Neural cell (in vitro differentiated cells): ENCODE measurements around the gene CEP350. TPM values are rescaled to one million over a fixed set of nuclear protein-coding genes. Genes with fewer than 3 reads are reported as not detected.

Experiments
- H2AFZ ChIP-seq: fragments of 200-600, 300-800 bp; sonication (generic), shearing (Covaris generic); 2 replicates; pipeline ENCODE4 v1.6.0; 2014; ENCODE audit warnings: low read depth, mild to moderate bottlenecking, antibody characterized with exemption, low read length, moderate library complexity
- H3F3A ChIP-seq: fragments of 200-600 bp; shearing (Covaris generic); 2 replicates; pipeline ENCODE4 v1.6.1; 2016; ENCODE audit warnings: mild to moderate bottlenecking, moderate library complexity, mixed read lengths, antibody characterized with exemption, low read length; ENCODE audit not compliant: insufficient read depth, poor library complexity, severe bottlenecking
- H3K27ac ChIP-seq: fragments of 200-600, 300-800 bp; sonication (generic), shearing (Covaris generic); 2 replicates; pipeline ENCODE4 v1.5.1; 2014; ENCODE audit warnings: mild to moderate bottlenecking, low read length, moderate library complexity
- H3K27me3 ChIP-seq: fragments of 300-800, 200-600 bp; sonication (generic), shearing (Covaris generic); 2 replicates; pipeline ENCODE4 v1.6.0; 2014; ENCODE audit warnings: mild to moderate bottlenecking, low read depth, low read length, moderate library complexity; ENCODE audit not compliant: insufficient read depth
- H3K36me3 ChIP-seq: fragments of 300-800, 200-600 bp; sonication (generic), shearing (Covaris generic); 2 replicates; pipeline ENCODE4 v1.5.1; 2014; ENCODE audit warnings: mild to moderate bottlenecking, antibody characterized with exemption, low read length, moderate library complexity; ENCODE audit not compliant: insufficient read depth
- H3K4me2 ChIP-seq: fragments of 300-800, 200-600 bp; sonication (generic), shearing (Covaris generic); 2 replicates; pipeline ENCODE4 v1.6.0; 2014; ENCODE audit warnings: mild to moderate bottlenecking, low read length
- H3K4me3 ChIP-seq: fragments of 300-800, 200-600 bp; sonication (generic), shearing (Covaris generic); 2 replicates; pipeline ENCODE4 v1.5.1; 2014; ENCODE audit warnings: mild to moderate bottlenecking, low read length, moderate library complexity
- H3K79me2 ChIP-seq: fragments of 200-600 bp; shearing (Covaris generic); replicated peaks from 2 replicates; pipeline ENCODE4 v1.6.0; 2014; ENCODE audit warnings: mild to moderate bottlenecking, low read length, moderate library complexity; ENCODE audit not compliant: insufficient read depth
- H3K9ac ChIP-seq: fragments of 300-800, 200-600 bp; sonication (generic), shearing (Covaris generic); 2 replicates; pipeline ENCODE4 v1.6.1; 2016; ENCODE audit warnings: mild to moderate bottlenecking, low read length, mixed read lengths
- H3K9me2 ChIP-seq: fragments of 200-600 bp; shearing (Covaris generic); 2 replicates; pipeline ENCODE4 v1.6.1; 2016; ENCODE audit warnings: mild to moderate bottlenecking, low read length, mixed read lengths; ENCODE audit not compliant: insufficient read depth
- H3K9me3 ChIP-seq: fragments of 200-600, 300-800 bp; sonication (generic), shearing (Covaris generic); 2 replicates; pipeline ENCODE4 v1.6.1; 2016; ENCODE audit warnings: mild to moderate bottlenecking, mixed run types, low read length, moderate library complexity, mixed read lengths
- H4K20me1 ChIP-seq: fragments of 200-600 bp; shearing (Covaris generic); 2 replicates; pipeline ENCODE4 v1.6.1; 2016; ENCODE audit warnings: mild to moderate bottlenecking, mixed run types; ENCODE audit not compliant: insufficient read depth
- EP300 ChIP-seq: fragments of 450-650 bp; conservative IDR thresholded peaks from 2 replicates; pipeline ENCODE4 v1.6.1; 2014; ENCODE audit warnings: antibody characterized with exemption, mild to moderate bottlenecking, moderate library complexity; ENCODE audit not compliant: poor library complexity, severe bottlenecking
- EZH2 ChIP-seq: fragments of 200-600, 300-800 bp; shearing (Covaris generic), sonication (generic); IDR thresholded peaks from 2 replicates; pipeline ENCODE4 v1.6.1; 2014; ENCODE audit warnings: antibody characterized with exemption, low read length, borderline replicate concordance, mild to moderate bottlenecking; ENCODE audit not compliant: insufficient read depth, poor library complexity, severe bottlenecking
- MXI1 ChIP-seq: fragments of 450-650 bp; conservative IDR thresholded peaks from 2 replicates; pipeline ENCODE4 v1.6.1; 2014; ENCODE audit warnings: antibody characterized with exemption, mild to moderate bottlenecking; ENCODE audit not compliant: poor library complexity, severe bottlenecking
- POLR2AphosphoS5 ChIP-seq: IDR thresholded peaks from 2 replicates; pipeline ENCODE4 v1.6.1; 2012
- RAD21 ChIP-seq: fragments of 450-650 bp; conservative IDR thresholded peaks from 2 replicates; pipeline ENCODE4 v1.6.1; 2014; ENCODE audit warnings: antibody characterized with exemption, mild to moderate bottlenecking, moderate library complexity
- SMC3 ChIP-seq: fragments of 450-650 bp; conservative IDR thresholded peaks from 2 replicates; pipeline ENCODE4 v1.6.1; 2014; ENCODE audit warnings: antibody characterized with exemption, mild to moderate bottlenecking, moderate library complexity; ENCODE audit not compliant: poor library complexity
- TAF1 ChIP-seq: IDR thresholded peaks from 2 replicates; pipeline ENCODE4 v1.6.1; 2012; ENCODE audit warnings: low read depth
- polyA plus RNA-seq: library from polyadenylated mRNA; depleted of rRNA; stranded (reverse); fragments of >200 nt; gene quantifications from 2 replicates; pipeline ENCODE4 v1.2.3, GENCODE V29; 2014
- TF ChIP-seq, protein P1 (sequence below): IDR thresholded peaks from 2 replicates; pipeline ENCODE4 v1.6.1; 2012; ENCODE audit warnings: borderline replicate concordance
- TF ChIP-seq, protein P2 (sequence below): fragments of 450-650 bp; IDR thresholded peaks from 2 replicates; pipeline ENCODE4 v1.5.1; 2014; ENCODE audit warnings: antibody characterized with exemption, mild to moderate bottlenecking, moderate library complexity; ENCODE audit not compliant: poor library complexity, severe bottlenecking

CEP350 gene
- polyA plus RNA-seq, 1 donor from 2014 or later: 28.1 TPM

DNA sequence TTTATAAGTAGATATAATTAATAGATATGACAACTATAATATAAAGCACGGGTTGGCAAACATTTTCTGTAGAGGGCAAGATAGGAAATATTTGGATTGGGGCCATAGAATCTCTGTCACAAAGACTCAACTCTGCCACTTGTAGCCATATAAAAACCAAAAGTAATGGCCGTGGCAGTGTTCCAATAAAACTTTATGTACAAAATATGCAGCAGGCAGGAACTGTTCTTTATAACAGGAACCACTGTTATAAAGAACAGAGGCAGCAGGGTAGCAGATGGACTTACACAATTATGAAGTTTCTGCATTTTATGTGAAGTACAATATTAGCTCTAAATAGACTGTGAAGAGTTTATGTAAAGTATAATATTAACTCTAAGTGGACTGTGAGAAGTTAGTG is 183.2 kb downstream of the CEP350 start:
- Histone ChIP-seq H3K9ac (no peak overlapping the region), H3K36me3 (no peaks in the 10 kb centered on the region), H3K9me3 (no peaks in the 10 kb centered on the region), H3K27me3 (no peaks in the 10 kb centered on the region), H3K9me2 (no peaks in the 10 kb centered on the region), H3K79me2 (no peaks in the 10 kb centered on the region), H3K4me2 (no peak overlapping the region), H3K27ac (no peak overlapping the region), H3F3A (no peaks in the 10 kb centered on the region), H4K20me1 (no peaks in the 10 kb centered on the region), H3K4me3 (no peak overlapping the region), H2AFZ (no peak overlapping the region)
- TF ChIP-seq POLR2AphosphoS5 (no peak), TAF1 (no peak), EP300 (no peak), MXI1 (no peak), RAD21 (no peak), SMC3 (no peak), EZH2 (no peak)
- TF ChIP-seq, protein P1, sequence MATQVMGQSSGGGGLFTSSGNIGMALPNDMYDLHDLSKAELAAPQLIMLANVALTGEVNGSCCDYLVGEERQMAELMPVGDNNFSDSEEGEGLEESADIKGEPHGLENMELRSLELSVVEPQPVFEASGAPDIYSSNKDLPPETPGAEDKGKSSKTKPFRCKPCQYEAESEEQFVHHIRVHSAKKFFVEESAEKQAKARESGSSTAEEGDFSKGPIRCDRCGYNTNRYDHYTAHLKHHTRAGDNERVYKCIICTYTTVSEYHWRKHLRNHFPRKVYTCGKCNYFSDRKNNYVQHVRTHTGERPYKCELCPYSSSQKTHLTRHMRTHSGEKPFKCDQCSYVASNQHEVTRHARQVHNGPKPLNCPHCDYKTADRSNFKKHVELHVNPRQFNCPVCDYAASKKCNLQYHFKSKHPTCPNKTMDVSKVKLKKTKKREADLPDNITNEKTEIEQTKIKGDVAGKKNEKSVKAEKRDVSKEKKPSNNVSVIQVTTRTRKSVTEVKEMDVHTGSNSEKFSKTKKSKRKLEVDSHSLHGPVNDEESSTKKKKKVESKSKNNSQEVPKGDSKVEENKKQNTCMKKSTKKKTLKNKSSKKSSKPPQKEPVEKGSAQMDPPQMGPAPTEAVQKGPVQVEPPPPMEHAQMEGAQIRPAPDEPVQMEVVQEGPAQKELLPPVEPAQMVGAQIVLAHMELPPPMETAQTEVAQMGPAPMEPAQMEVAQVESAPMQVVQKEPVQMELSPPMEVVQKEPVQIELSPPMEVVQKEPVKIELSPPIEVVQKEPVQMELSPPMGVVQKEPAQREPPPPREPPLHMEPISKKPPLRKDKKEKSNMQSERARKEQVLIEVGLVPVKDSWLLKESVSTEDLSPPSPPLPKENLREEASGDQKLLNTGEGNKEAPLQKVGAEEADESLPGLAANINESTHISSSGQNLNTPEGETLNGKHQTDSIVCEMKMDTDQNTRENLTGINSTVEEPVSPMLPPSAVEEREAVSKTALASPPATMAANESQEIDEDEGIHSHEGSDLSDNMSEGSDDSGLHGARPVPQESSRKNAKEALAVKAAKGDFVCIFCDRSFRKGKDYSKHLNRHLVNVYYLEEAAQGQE: no peak
- TF ChIP-seq, protein P2, sequence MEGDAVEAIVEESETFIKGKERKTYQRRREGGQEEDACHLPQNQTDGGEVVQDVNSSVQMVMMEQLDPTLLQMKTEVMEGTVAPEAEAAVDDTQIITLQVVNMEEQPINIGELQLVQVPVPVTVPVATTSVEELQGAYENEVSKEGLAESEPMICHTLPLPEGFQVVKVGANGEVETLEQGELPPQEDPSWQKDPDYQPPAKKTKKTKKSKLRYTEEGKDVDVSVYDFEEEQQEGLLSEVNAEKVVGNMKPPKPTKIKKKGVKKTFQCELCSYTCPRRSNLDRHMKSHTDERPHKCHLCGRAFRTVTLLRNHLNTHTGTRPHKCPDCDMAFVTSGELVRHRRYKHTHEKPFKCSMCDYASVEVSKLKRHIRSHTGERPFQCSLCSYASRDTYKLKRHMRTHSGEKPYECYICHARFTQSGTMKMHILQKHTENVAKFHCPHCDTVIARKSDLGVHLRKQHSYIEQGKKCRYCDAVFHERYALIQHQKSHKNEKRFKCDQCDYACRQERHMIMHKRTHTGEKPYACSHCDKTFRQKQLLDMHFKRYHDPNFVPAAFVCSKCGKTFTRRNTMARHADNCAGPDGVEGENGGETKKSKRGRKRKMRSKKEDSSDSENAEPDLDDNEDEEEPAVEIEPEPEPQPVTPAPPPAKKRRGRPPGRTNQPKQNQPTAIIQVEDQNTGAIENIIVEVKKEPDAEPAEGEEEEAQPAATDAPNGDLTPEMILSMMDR: no peak

DNA sequence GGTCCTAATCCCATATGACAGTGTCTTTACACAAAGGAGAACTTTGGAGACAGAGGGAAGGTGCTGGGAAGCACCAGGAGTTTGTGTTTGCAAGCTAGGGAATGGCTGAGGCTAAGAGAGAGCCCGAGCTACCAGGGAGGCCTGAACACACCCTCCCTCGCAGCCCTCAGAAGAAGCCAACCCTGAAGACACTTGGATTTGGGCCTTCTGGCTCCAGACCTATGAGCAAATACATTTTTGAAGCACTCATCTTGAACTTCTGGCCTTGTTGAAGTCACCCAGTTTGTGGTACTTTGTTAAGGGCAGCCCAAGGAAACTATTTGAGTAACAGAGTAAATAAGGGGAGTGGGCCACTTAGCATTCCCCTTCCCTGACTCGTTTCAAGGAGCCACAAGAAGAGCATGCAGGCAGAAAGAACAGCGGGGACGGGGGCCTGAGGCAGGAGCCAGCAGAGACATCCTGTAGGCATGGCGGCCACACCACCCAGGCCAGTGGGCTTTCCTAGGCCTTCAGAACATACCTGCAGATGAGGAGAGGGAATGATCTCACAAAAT is 186.8 kb downstream of the CEP350 start:
- no peak overlapping the region for H2AFZ ChIP-seq

More for the DNA sequence above, 186.8 kb downstream of the CEP350 start:
- Histone ChIP-seq H3F3A (no peaks in the 10 kb centered on the region), H3K36me3 (no peaks in the 10 kb centered on the region), H3K9me3 (no peaks in the 10 kb centered on the region), H4K20me1 (no peaks in the 10 kb centered on the region), H3K4me3 (no peak overlapping the region), H3K9ac (no peak overlapping the region), H3K79me2 (no peaks in the 10 kb centered on the region), H3K27me3 (no peaks in the 10 kb centered on the region), H3K9me2 (no peaks in the 10 kb centered on the region), H3K4me2 (no peak overlapping the region), H3K27ac (no peak overlapping the region)
- no peak for TF ChIP-seq EZH2
- TF ChIP-seq SMC3: no peak
- no peak for TF ChIP-seq RAD21
- TF ChIP-seq, protein P1: no peak
